Middle frontal gyrus (tissue), 1 donor: ENCODE results near the gene MEP1B.
"Not testable (repeated sequence)": the region's sequence is repeated elsewhere in the genome, so short reads cannot be mapped to it uniquely, and the experiment has no call there.

Experiments used
- DNase-seq: peaks from one replicate; pipeline ENCODE4 v3.0.0-alpha.2; 2015; ENCODE audit warnings: low spot score; ENCODE audit errors: extremely low spot score

The MEP1B gene

GRCh38 chr18:32208577-32208976, 18.7 kb downstream of the MEP1B start:
- no peak for DNase-seq

GRCh38 chr18:32209685-32210445, 20.0 kb downstream of the MEP1B start:
- DNase-seq = no peak

DNA sequence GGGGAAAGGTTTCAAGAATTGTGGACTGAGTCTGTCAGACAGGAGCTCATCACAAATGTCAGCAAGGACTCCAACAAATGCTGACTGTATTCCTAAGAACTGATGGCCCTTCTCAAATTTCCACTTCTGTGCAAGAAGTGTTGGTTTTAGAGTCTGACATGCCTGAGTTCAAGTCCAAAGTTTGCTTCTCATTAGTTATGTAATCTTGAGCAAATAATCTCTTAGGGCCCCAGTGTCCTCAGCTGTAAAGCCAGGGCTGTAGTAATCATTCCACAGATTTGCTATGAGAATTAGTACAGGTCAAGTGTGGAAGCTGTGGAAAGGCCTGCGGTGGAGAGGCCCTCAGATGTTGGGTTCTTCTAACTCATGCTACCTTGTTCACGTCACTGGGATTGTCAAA, 23.9 kb downstream of the MEP1B start:
- DNase-seq = no peak

GRCh38 chr18:32216390-32216789, 26.6 kb downstream of the MEP1B start:
- no peak for DNase-seq

DNA sequence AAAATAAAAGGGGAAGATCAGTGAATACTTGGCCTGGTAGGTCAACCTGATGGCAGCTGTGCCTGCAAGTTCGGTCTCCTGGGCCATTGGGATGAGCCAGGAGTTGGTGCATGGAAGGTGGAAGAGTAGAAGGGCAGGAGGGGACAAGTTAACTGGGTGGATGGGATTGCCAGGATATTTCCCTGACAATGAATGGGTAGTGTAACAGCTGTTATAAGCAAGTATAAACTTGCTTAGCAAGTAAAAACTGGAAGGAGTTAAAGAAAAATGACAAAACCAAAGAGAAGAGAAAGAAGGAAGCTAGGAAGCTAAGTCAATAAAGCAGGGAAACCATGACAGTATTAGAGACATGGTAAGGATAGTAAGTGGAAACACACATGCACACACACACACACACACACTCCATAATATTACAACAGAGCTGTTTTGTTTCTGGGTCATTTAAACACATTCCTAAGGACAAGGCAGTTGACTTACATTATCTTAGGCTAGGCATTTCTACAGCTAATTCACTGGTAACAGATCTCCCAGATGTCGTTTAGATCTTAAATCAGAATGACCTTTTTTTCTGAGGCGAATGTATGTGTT, 29.7 kb downstream of the MEP1B start:
- DNase-seq = no peak

DNA sequence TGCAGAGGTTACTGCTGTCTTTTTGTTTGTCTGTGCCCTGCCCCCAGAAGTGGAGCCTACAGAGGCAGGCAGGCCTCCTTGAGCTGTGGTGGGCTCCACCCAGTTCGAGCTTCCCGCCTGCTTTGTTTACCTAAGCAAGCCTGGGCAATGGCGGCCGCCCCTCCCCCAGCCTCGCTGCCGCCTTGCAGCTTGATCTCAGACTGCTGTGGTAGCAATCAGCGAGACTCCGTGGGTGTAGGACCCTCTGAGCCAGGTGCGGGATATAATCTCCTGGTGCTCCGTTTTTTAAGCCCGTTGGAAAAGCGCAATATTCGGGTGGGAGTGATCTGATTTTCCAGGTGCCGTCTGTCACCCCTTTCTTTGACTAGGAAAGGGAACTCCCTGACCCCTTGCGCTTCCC, 43.5 kb downstream of the MEP1B start:
- not testable (repeated sequence) for DNase-seq

- DNase-seq = no peak
Observed at GRCh38 chr18:32237049-32237448, 47.2 kb downstream of the MEP1B start.

DNA sequence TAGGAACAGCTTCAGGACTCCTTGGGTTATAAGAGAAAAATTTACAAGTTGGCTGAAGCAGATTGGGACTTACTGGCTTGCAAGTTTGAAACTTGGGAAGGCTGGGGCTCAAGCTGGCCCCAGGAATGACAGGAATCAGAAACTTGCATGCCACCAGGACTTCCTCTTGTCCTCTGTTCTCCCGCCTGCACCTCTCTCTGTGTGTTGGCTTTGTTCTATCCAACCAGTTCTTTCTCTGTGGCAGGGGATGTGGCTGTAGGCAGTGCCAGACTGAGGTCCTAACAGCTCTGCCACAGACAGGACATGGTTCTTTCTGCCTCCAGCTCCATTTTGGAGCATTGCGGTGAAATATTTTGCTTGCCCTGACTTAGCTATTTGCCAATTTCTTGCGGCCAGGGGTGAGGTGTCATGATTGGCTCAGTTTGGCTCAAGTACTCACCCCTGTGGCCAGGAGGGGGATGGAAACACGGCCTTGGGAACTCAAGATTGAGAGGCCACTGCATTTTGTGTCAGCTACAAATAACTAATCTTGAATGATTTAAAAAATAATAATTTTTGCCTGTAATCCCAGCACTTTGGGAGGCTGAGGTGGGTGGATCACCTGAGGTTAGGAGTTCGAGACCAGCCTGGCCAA, 48.9 kb downstream of the MEP1B start:
- no peak for DNase-seq

GRCh38 chr18:32242395-32242794, 52.6 kb downstream of the MEP1B start:
- DNase-seq = no peak

GRCh38 chr18:32243358-32243757, 53.5 kb downstream of the MEP1B start:
- DNase-seq = no peak

DNA sequence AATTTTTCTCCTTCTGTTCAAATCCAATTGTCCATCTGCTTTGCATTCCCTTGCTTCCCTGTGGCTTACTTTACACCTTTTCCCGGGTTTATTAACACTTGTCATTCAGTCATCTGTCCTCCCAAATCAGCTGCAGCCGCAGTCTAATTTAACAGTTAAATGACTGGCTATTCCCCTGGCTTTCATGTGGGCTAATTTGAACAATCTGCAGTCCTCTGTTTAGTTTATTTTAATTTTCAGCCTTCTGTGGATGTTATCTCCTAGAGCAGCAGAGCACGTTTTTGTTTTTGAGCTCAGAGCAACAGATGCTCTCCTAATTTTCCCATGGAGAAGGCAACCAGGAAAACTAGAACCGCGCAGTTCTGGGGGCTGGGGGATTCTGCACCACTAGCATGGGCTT, 55.0 kb downstream of the MEP1B start:
- DNase-seq = no peak

DNA sequence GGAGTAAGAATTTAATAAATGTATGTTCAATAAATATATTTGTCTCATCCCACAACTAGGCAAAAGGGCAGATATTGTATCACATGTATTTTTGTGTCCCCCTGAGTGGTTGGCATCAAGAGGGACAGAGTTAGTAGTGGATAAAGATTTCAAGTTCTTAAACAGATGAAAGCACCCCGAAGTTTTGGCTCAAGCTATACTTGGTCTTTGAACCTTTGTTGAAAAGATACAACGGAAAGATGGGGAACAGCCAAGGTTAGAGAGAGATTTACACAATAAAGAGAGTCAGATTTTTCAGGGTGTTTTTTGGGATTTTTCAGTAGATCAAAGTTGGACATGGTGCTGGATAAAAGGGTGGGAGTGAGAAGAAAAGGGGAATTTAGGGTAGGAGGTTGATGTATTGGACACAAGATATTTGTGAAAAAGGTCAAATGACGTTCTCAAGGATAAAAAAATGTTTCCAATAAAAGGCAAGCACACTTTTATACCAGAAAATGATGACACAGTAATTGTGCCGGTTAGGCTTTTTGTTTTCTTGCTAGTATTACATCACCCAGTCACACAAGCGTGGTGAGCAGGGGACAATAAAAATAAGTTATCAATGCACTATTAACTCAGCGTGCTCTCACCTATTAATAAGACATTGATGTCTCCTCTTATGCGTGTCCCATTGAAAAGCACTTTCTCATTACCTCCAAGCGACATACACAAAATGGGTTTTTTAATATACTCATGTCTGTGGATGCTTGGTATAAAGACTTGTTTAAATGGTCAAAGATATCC, 59.5 kb downstream of the MEP1B start:
- no peak for DNase-seq

DNA sequence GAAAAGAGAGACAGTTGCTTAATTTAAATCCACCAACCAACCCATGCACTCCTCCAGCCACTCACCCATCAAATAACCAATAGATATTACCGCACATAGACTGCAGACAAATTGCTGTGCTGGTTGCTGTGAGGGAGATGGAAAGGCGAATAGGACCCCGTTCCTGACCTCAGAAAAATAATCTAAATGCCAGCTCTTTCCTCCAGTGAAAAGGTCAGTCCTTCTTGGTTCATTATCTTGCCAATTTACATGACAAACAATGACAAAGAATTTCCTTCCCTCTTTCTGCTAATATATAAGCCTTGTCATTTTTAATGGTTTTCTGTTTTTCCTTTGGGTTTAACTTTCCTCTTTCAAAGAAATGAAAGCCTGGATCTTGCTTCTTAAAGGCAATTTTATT, 61.6 kb downstream of the MEP1B start:
- DNase-seq = no peak

DNA sequence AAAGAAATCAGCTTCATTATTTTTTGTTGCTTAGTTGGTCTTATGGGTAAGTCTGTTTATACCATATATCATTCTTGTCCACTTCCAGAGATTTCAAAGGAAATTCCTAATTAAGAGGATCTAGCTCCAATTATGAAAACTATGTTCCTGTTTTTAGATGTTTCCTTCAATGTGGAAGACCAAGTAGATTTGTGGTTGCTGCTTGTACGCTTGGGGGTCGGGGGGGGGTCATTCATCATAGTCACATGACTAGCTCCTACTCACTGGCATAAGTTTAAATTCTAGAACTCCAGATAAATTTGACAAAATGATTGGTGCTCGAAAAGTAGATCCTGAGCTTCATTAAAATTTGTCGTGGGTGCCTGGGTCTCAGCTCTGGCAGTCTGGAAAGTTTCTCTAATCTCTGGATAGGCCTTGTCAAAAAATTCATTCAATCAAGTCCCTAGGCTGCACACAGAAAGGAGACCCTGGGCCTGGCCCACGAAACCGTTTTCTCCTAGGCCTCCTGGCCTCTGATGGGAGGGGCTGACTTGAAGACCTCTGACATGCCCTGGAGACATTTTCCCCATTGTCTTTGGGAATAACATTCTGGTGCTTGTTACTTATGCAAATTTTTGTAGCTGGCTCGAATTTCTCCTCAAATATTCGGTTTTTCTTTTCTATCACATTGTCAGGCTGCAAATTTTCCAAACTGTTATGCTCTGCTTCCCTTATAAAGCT, 62.5 kb downstream of the MEP1B start:
- DNase-seq = no peak

DNA sequence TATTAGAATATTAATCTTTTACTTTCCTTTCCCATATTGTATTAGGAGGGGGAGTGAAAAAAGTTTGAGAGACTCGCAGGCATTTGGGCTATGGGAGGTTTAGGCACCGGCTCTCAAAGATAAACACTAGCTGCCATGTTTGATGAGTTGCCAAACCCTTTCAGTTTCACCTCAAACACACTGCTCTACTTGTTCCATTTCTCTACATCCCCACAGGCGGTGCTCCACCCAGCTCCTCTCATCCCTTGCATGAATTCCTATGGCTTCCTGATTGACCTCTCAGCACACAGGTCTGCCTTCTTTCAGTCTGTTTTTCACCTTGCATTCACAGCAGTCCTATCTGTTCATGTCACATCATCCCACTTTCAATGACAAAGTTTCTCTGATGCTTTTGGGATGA, 65.7 kb downstream of the MEP1B start:
- no peak for DNase-seq

- no peak for DNase-seq
Observed at GRCh38 chr18:32257084-32257785, 67.4 kb downstream of the MEP1B start.

GRCh38 chr18:32258148-32258547, 68.3 kb downstream of the MEP1B start:
- no peak for DNase-seq

DNA sequence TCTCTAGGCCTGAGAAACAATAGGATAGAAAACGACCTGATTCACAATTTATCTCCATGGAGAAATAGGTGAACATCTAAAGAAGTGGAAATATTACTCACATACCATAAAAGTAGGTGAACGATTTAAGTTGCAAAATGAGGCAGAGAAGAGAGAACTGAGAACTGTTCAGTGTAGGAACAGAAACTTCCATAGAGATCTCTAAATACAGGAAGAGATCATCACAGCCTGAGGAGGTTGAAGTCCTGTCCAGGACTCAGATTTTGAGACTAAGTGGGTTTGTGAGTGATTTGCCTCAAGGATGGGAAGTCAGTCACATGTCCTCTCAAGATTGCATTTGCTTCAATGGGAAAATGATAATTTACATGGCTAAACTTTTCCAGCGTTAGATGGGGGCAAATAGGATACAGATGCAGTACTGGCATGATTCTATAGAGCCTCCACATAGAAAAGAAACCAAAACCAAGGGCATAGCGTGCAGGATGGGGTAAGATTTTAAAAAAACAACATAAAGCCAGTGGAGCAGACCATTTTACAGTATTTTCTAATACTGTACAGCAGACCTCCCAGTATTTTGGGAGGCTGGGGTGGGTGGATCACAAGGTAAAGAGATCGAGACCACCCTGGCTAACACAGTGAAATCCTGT, 68.8 kb downstream of the MEP1B start:
- no peak for DNase-seq

DNA sequence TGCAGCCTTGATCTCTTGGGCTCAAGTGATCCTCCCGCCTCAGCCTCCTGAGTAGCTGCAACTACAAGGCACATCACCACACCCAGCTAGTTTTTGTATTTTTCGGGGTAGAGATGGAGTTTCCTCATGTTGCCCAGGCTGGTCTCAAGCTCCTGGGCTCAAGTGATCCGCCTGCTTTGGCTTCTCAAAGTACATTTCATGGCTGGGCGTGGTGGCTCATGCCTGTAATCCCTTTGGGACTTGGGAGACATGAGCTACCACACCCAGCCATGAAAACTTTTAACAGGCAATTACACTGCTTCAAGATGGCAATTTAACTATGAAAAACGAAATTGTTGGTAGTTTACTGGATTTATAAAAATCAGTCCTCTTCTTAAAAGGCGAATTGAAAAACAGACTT, 69.7 kb downstream of the MEP1B start:
- DNase-seq = no peak

- no peak for DNase-seq
Observed at GRCh38 chr18:32261003-32261402, 71.2 kb downstream of the MEP1B start.
